CD4-positive, alpha-beta T cell treated with Interleukin-21 for 1 hour (primary cell): ENCODE measurements around the gene DUSP8.
"Not testable (repeated sequence)": the region's sequence is repeated elsewhere in the genome, so short reads cannot be mapped to it uniquely, and the experiment has no call there.

Source experiments
- DNase-seq: peaks from one replicate; pipeline ENCODE4 v3.0.0-alpha.2; 2020

Gene DUSP8

GRCh38 chr11:1584661-1585370, 12.7 kb upstream of the DUSP8 start, which contains the start of gene KRTAP5-1:
KRTAP5-1 (minus strand) TSS chr11:1585283; CDS start chr11:1585249, 34 bp downstream.
- not testable (repeated sequence) for DNase-seq

- not testable (repeated sequence) for DNase-seq
Observed at GRCh38 chr11:1582909-1583308, 10.8 kb upstream of the DUSP8 start.

- DNase-seq, result no peak
Observed at GRCh38 chr11:1581976-1582375, 9.9 kb upstream of the DUSP8 start.

GRCh38 chr11:1576825-1577224, 4.8 kb upstream of the DUSP8 start:
- no peak for DNase-seq

- DNase-seq, result not testable (repeated sequence)
Observed at GRCh38 chr11:1575756-1576155, 3.7 kb upstream of the DUSP8 start.

- DNase-seq, result no peak
Observed at GRCh38 chr11:1574933-1575242, 2.8 kb upstream of the DUSP8 start.

GRCh38 chr11:1574238-1574932, 2.3 kb upstream of the DUSP8 start:
- peak; percentile 71 for DNase-seq

GRCh38 chr11:1573903-1574237, 1.8 kb upstream of the DUSP8 start:
- DNase-seq, result no peak

- DNase-seq, result peak; percentile 64
Observed at GRCh38 chr11:1573077-1573902, 1.2 kb upstream of the DUSP8 start.

- DNase-seq, result no peak
Observed at GRCh38 chr11:1571760-1572196, 293 bp downstream of the DUSP8 start.

GRCh38 chr11:1570896-1571759, 943 bp downstream of the DUSP8 start:
- DNase-seq, result no peak

- DNase-seq, result no peak
Observed at GRCh38 chr11:1570531-1570895, 1.6 kb downstream of the DUSP8 start.

- no peak for DNase-seq
Observed at GRCh38 chr11:1570001-1570453, 2.0 kb downstream of the DUSP8 start.

- no peak for DNase-seq
Observed at GRCh38 chr11:1569251-1569780, 2.8 kb downstream of the DUSP8 start.

GRCh38 chr11:1568441-1568911, 3.6 kb downstream of the DUSP8 start:
- DNase-seq, result peak; percentile 78

- DNase-seq, result no peak
Observed at GRCh38 chr11:1567721-1568100, 4.4 kb downstream of the DUSP8 start.

- no peak for DNase-seq
Observed at GRCh38 chr11:1567052-1567720, 4.9 kb downstream of the DUSP8 start.

GRCh38 chr11:1566381-1567051, 5.6 kb downstream of the DUSP8 start:
- DNase-seq, result no peak

GRCh38 chr11:1565904-1566247, 6.2 kb downstream of the DUSP8 start:
- no peak for DNase-seq

- DNase-seq, result no peak
Observed at GRCh38 chr11:1565173-1565903, 6.7 kb downstream of the DUSP8 start.
